H1 (cell line): ENCODE results near the gene UNK. TPM values are rescaled to one million over a fixed set of nuclear protein-coding genes. Genes with fewer than 3 reads are reported as not detected.
A peak's percentile ranks its signal among the peaks of the same experiment; 100 is the strongest.

ENCODE experiments used
- CTCF ChIA-PET: fragments of 300-600 bp; sonication (Branson Sonifier 250); formaldehyde crosslinking; loops from one replicate; lab custom pipeline; 2021; ENCODE audit not compliant: partially characterized antibody; lab: Charles Lee
- POLR2A ChIA-PET: fragments of 300-600 bp; sonication (Branson Sonifier 250); formaldehyde crosslinking; loops from one replicate; lab custom pipeline; 2021; ENCODE audit warnings: inconsistent platforms; ENCODE audit not compliant: partially characterized antibody; lab: Charles Lee
- DNase-seq, 2 experiments: peaks; one replicate each; pipeline versions ENCODE4 v3.0.0 to v3.0.0-alpha.2; 2010 to 2022; ENCODE audit warnings: low spot score in 2 of 2, low read depth in 1 of 2, mixed read lengths in 1 of 2
- FAIRE-seq: peaks from 2 replicates; lab custom pipeline; 2011; peaks lifted over from hg19 to GRCh38; lab: Jason Lieb, UNC
- H2AFZ ChIP-seq: 2 replicates; pipeline ENCODE4 v1.8.1; 2012; ENCODE audit warnings: low read length, inconsistent platforms
- H2AK5ac ChIP-seq: 2 replicates; pipeline ENCODE4 v1.6.1; 2013; ENCODE audit warnings: low read depth, low read length
- H2BK120ac ChIP-seq: replicated peaks from 2 replicates; pipeline ENCODE3; 2013; ENCODE audit warnings: low read depth, low read length, inconsistent platforms
- H2BK12ac ChIP-seq: 2 replicates; pipeline ENCODE4 v1.6.1; 2013; ENCODE audit warnings: low read depth, low read length
- H2BK15ac ChIP-seq: 2 replicates; pipeline ENCODE4 v1.6.1; 2013; ENCODE audit warnings: low read length
- H2BK20ac ChIP-seq: 2 replicates; pipeline ENCODE4 v1.6.1; 2013; ENCODE audit warnings: low read length
- H2BK5ac ChIP-seq: 2 replicates; pipeline ENCODE4 v1.6.1; 2013; ENCODE audit warnings: low read depth, low read length
- H3K14ac ChIP-seq: 2 replicates; pipeline ENCODE4 v1.6.1; 2013; ENCODE audit warnings: inconsistent platforms; ENCODE audit not compliant: insufficient read length
- H3K18ac ChIP-seq: 2 replicates; pipeline ENCODE4 v1.6.1; 2013; ENCODE audit warnings: low read length; ENCODE audit errors: extremely low read depth
- H3K23ac ChIP-seq: 2 replicates; pipeline ENCODE4 v1.6.1; 2013; ENCODE audit warnings: inconsistent platforms; ENCODE audit not compliant: insufficient read length
- H3K23me2 ChIP-seq: 2 replicates; pipeline ENCODE4 v1.6.1; 2013; ENCODE audit warnings: low read depth, low read length
- H3K27ac ChIP-seq: 2 replicates; pipeline ENCODE4 v1.6.1; 2011; ENCODE audit warnings: low read depth, low read length, inconsistent platforms
- H3K27me3 ChIP-seq, 4 experiments: replicated peaks in 1 of 4; 1 replicate in 1 of 4; 2 replicates in 3 of 4; pipeline versions ENCODE4 v1.6.1 to v1.8.1; 2011 to 2013; ENCODE audit warnings: low read length in 3 of 4, mild to moderate bottlenecking in 3 of 4, inconsistent platforms in 2 of 4, mixed read lengths in 2 of 4, moderate library complexity in 1 of 4; ENCODE audit not compliant: control insufficient read depth in 3 of 4, insufficient read depth in 3 of 4; ENCODE audit errors: extremely low read depth in 1 of 4
- H3K36me3 ChIP-seq, 4 experiments: 2 replicates each; pipeline versions ENCODE4 v1.6.1 to v1.8.1; 2011 to 2013; ENCODE audit warnings: mild to moderate bottlenecking in 4 of 4, low read length in 3 of 4, moderate library complexity in 2 of 4, control low read depth in 1 of 4, inconsistent platforms in 1 of 4; ENCODE audit not compliant: insufficient read depth in 4 of 4, control insufficient read depth in 2 of 4
- H3K4ac ChIP-seq: replicated peaks from 2 replicates; pipeline ENCODE3; 2013; ENCODE audit warnings: low read length, low read depth, mixed read lengths, inconsistent platforms; ENCODE audit not compliant: insufficient read length
- H3K4me1 ChIP-seq, 4 experiments: replicated peaks in 1 of 4; 1 replicate in 1 of 4; 2 replicates in 3 of 4; pipeline versions ENCODE4 v1.6.1 to v1.8.1; 2011 to 2013; ENCODE audit warnings: low read length in 3 of 4, inconsistent platforms in 2 of 4, mixed read lengths in 1 of 4; ENCODE audit not compliant: insufficient read depth in 4 of 4, control insufficient read depth in 3 of 4
- H3K4me2 ChIP-seq, 2 experiments: 2 replicates each; pipeline versions ENCODE4 v1.6.1 to v1.8.1; 2011 to 2013; ENCODE audit warnings: low read depth in 2 of 2, low read length in 2 of 2, control low read depth in 1 of 2, inconsistent platforms in 1 of 2, mild to moderate bottlenecking in 1 of 2; ENCODE audit not compliant: insufficient read depth in 1 of 2
- H3K4me3 ChIP-seq, 4 experiments: fragments of 200-600, 300-600 bp in 1 of 4; sonication (generic), shearing (Covaris generic), sonication (Bioruptor Twin) in 1 of 4; 2 replicates each; pipeline versions ENCODE4 v1.5.1 to v1.8.1; 2011 to 2016; ENCODE audit warnings: low read length in 4 of 4, low read depth in 3 of 4, control low read depth in 2 of 4, inconsistent platforms in 2 of 4, mild to moderate bottlenecking in 2 of 4, mixed read lengths in 1 of 4, moderate library complexity in 1 of 4; ENCODE audit not compliant: insufficient read depth in 2 of 4; ENCODE audit errors: extremely low read depth in 1 of 4
- H3K56ac ChIP-seq: replicated peaks from 2 replicates; pipeline ENCODE3; 2013; ENCODE audit warnings: low read depth, mild to moderate bottlenecking, mixed read lengths, low read length, inconsistent platforms; ENCODE audit not compliant: insufficient read length
- H3K79me1 ChIP-seq: 2 replicates; pipeline ENCODE4 v1.6.1; 2013; ENCODE audit warnings: low read depth, low read length, control low read depth
- H3K79me2 ChIP-seq, 2 experiments: 2 replicates each; pipeline versions ENCODE4 v1.6.1 to v1.8.1; 2012 to 2013; ENCODE audit warnings: low read length in 2 of 2, mild to moderate bottlenecking in 2 of 2, inconsistent platforms in 1 of 2; ENCODE audit not compliant: insufficient read depth in 2 of 2, control insufficient read depth in 1 of 2
- H3K9ac ChIP-seq, 4 experiments: replicated peaks in 1 of 4; 1 replicate in 1 of 4; 2 replicates in 3 of 4; pipeline versions ENCODE4 v1.6.1 to v1.8.1; 2011 to 2013; ENCODE audit warnings: low read depth in 3 of 4, low read length in 3 of 4, control low read depth in 2 of 4, mild to moderate bottlenecking in 2 of 4, moderate library complexity in 2 of 4, inconsistent platforms in 1 of 4; ENCODE audit errors: extremely low read depth in 1 of 4
- H3K9me3 ChIP-seq, 2 experiments: 2 replicates each; pipeline versions ENCODE4 v1.6.1 to v1.8.1; 2012 to 2013; ENCODE audit warnings: mild to moderate bottlenecking in 2 of 2, moderate library complexity in 2 of 2, control low read depth in 1 of 2, inconsistent platforms in 1 of 2, low read depth in 1 of 2, low read length in 1 of 2, mixed read lengths in 1 of 2; ENCODE audit not compliant: insufficient read depth in 2 of 2
- H4K20me1 ChIP-seq, 2 experiments: replicated peaks in 1 of 2; 2 replicates each; pipeline versions ENCODE3 to v1.8.1; 2011 to 2013; ENCODE audit warnings: inconsistent platforms in 2 of 2, low read length in 2 of 2, mild to moderate bottlenecking in 1 of 2; ENCODE audit not compliant: insufficient read depth in 2 of 2, control insufficient read depth in 1 of 2
- H4K5ac ChIP-seq: 2 replicates; pipeline ENCODE4 v1.6.1; 2013; ENCODE audit warnings: low read length, low read depth, mixed read lengths, inconsistent platforms; ENCODE audit not compliant: insufficient read length
- H4K8ac ChIP-seq: 2 replicates; pipeline ENCODE4 v1.8.0; 2013; ENCODE audit warnings: mild to moderate bottlenecking, moderate library complexity, low read length, inconsistent platforms; ENCODE audit not compliant: insufficient read depth; ENCODE audit errors: extremely low read depth
- H4K91ac ChIP-seq: replicated peaks from 2 replicates; pipeline ENCODE3; 2013; ENCODE audit warnings: low read length, mixed read lengths, inconsistent platforms; ENCODE audit not compliant: insufficient read length
- EGR1 ChIP-seq: IDR thresholded peaks from 2 replicates; pipeline ENCODE4 v1.6.1; 2011; ENCODE audit warnings: low read depth, low read length, borderline replicate concordance
- NANOG ChIP-seq: IDR thresholded peaks from 2 replicates; pipeline ENCODE4 v1.6.1; 2011; ENCODE audit warnings: low read length, low read depth, mild to moderate bottlenecking, inconsistent platforms; ENCODE audit not compliant: insufficient read depth, poor library complexity, severe bottlenecking
- NRF1 ChIP-seq: IDR thresholded peaks from 2 replicates; pipeline ENCODE4 v1.6.1; 2011; ENCODE audit warnings: mild to moderate bottlenecking, low read depth, low read length, improper control_type of control experiment
- POLR2A ChIP-seq, 2 experiments: IDR thresholded peaks; 1 replicate in 1 of 2; 2 replicates in 1 of 2; pipeline ENCODE4 v1.6.1; 2011; ENCODE audit warnings: low read depth in 2 of 2, low read length in 2 of 2, mild to moderate bottlenecking in 2 of 2; ENCODE audit errors: control extremely low read depth in 1 of 2
- SRF ChIP-seq: IDR thresholded peaks from 2 replicates; pipeline ENCODE4 v1.6.1; 2011; ENCODE audit warnings: mild to moderate bottlenecking, low read depth, low read length, moderate library complexity
- TBP ChIP-seq: IDR thresholded peaks from 2 replicates; pipeline ENCODE4 v1.6.1; 2011; ENCODE audit warnings: low read depth, low read length, improper control_type of control experiment
- WGBS, 2 experiments: shearing (Covaris generic) in 1 of 2; methylation state at CpG; one replicate each; pipeline versions ENCODE4 v1.1.6 to v1.1.7; 2013 to 2015; ENCODE audit warnings: low lambda C conversion rate in 2 of 2, mixed read lengths in 2 of 2, inconsistent platforms in 1 of 2, low coverage in 1 of 2, missing lambda C conversion rate in 1 of 2; ENCODE audit not compliant: insufficient replicate concordance in 2 of 2, insufficient coverage in 1 of 2, insufficient read length in 1 of 2; ENCODE audit errors: extremely low coverage in 1 of 2, missing lambda C conversion rate in 1 of 2; 5-methylcytosine and 5-hydroxymethylcytosine counted together
- polyA plus RNA-seq, 7 experiments: library from polyadenylated mRNA; depleted of rRNA in 3 of 7; stranded (reverse) in 5 of 7; unstranded in 2 of 7; fragments of >200 nt in 5 of 7; fragments of 200-250 nt in 2 of 7; gene quantifications; 1 replicate in 5 of 7; 2 replicates in 1 of 7; 4 replicates in 1 of 7; pipeline versions ENCODE4 v1.2.1 to v1.2.3, GENCODE V29; 2011 to 2013; ENCODE audit warnings: missing spikeins in 2 of 7, mixed read lengths in 2 of 7
- total RNA-seq: library from RNA; stranded (reverse); fragmentation: NEBNext Ultra II Directional; extraction: Animal tissue kit (Norgen Biotek cat#: 25700); gene quantifications from 2 replicates; pipeline ENCODE4 v1.2.1, GENCODE V29; 2021

Gene UNK
- total and polyA plus RNA-seq, 2 of the 8 experiments (the other 6 are each of a cell fraction or from before 2014, with no cell fraction given): 24.2 to 33.3 TPM

DNA sequence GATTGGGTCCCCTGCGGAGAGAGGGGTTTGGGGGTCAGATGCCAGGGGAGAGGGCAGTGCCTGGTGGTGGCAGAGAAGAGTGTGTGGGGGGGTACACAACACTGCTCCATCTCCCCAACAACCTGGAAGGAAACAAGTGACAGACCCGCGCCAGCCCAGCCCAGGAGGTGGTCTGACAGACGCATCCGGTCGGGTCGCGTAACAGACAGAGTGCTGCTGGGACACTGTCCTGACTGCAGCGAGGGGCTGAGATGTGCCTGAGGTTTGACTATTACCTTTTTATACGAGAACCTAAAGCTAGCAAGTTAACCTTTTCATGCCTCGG, 43.4 kb downstream of the UNK start:
- TF ChIP-seq SRF: no peak
- no peak for TF ChIP-seq NRF1
- peak in 1 of 2 experiments; percentile 11; a peak in 1 of 3 replicates for TF ChIP-seq POLR2A (IDR thresholded peaks at IDR 0.05; ENCODE audit: control extremely low read depth in 1 of 2, low read depth in 2 of 2, low read length in 2 of 2)
- no peak for TF ChIP-seq EGR1
- no peak for TF ChIP-seq NANOG
- no peak for TF ChIP-seq TBP
- peak overlapping the region; percentile 19 to 81; a peak in 3 of 4 replicates for H3K4me2 ChIP-seq
- H4K8ac ChIP-seq: 0 out of 2 replicates have a peak overlapping the region, but pooled peaks have one; percentile 90
- H3K23me2 ChIP-seq: peaks cover 2% of the 10 kb centered on the region; the same call in 1 of the 2 replicates
- H3K56ac ChIP-seq: no peak overlapping the region
- H3K36me3 ChIP-seq: peaks cover 2 to 14% (median 11%) of the 10 kb centered on the region in 4 experiments; a peak in 7 of 8 replicates
- no peak overlapping the region for H2BK20ac ChIP-seq
- H3K27ac ChIP-seq: peak overlapping the region; percentile 13; the same call in 1 of the 2 replicates
- H3K9ac ChIP-seq: peak overlapping the region in 1 of 4 experiments; percentile 33; a peak in 2 of 7 replicates
- no peak for FAIRE-seq
- no peak overlapping the region for H3K14ac ChIP-seq
- no peak overlapping the region for H4K5ac ChIP-seq
- no peaks in the 10 kb centered on the region for H3K27me3 ChIP-seq
- peak overlapping the region; percentile 87 for H3K18ac ChIP-seq
- ChIA-PET CTCF (interaction anchor here (0.8 to 21.9 kb wide), 18 partner anchors 8 to 168 kb away, joined by 3 to 563 read pairs (median 7); partner anchors contain the start of genes GALK1, UNC13D, UNK and WBP2), POLR2A (interaction anchor here (0.6 to 16.0 kb wide), 15 partner anchors 8 to 278 kb away, joined by 3 to 216 read pairs (median 5); partner anchors contain the start of genes SMIM5 and UNK)
- 0 out of 2 replicates have a peak overlapping the region, but pooled peaks have one; percentile 26 for H2BK5ac ChIP-seq
- no peak overlapping the region for H2AK5ac ChIP-seq
- no peaks in the 10 kb centered on the region for H3K79me2 ChIP-seq
- H4K20me1 ChIP-seq: no peaks in the 10 kb centered on the region
- H2BK15ac ChIP-seq: no peak overlapping the region
- H4K91ac ChIP-seq: no peak overlapping the region
- no peaks in the 10 kb centered on the region for H3K9me3 ChIP-seq
- peak overlapping the region in 3 of 4 experiments; percentile 27 to 53 (median 45); a peak in 6 of 8 replicates for H3K4me3 ChIP-seq
- peak overlapping the region; percentile 63; the same call in 1 of the 2 replicates for H2BK12ac ChIP-seq
- 65% methylated on average over 11 of the region's 11 CpGs; no CpG with 5 or more reads in 1 of the 2 experiments for WGBS, 2 experiments
- H3K4ac ChIP-seq: no peak overlapping the region
- no peak overlapping the region for H2BK120ac ChIP-seq
- H3K4me1 ChIP-seq: peaks cover 0 to 31% (median 25%) of the 10 kb centered on the region in 4 experiments; a peak in 6 of 7 replicates
- H3K79me1 ChIP-seq: 0 out of 2 replicates have a peak, but pooled peaks cover 2% of the 10 kb centered on the region
- H2AFZ ChIP-seq: peak overlapping the region; percentile 47; the same call in 1 of the 2 replicates
- DNase-seq: no peak
- no peak overlapping the region for H3K23ac ChIP-seq
